Thyroid gland (tissue), 4 donors: Measurements from ENCODE around the gene OR52A1. TPM values are rescaled to one million over a fixed set of nuclear protein-coding genes. Genes with fewer than 3 reads are reported as not detected.

Experiments used
- DNase-seq, 2 donors: peaks; one replicate each; pipeline ENCODE4 v3.0.0-alpha.2; 2019
- H3K27ac ChIP-seq, 3 donors: fragments of 200-600 bp; sonication (generic); 1 replicate in 2 of 3; 2 replicates in 1 of 3; pipeline ENCODE4 v1.5.1; 2016 to 2019; ENCODE audit warnings: mild to moderate bottlenecking in 1 of 3, moderate library complexity in 1 of 3
- H3K27me3 ChIP-seq: fragments of 200-600 bp; sonication (generic); one replicate; pipeline ENCODE4 v1.5.1; 2019
- H3K36me3 ChIP-seq, 2 donors: fragments of 200-600 bp; sonication (generic); one replicate each; pipeline ENCODE4 v1.5.1; 2016 to 2019
- H3K4me1 ChIP-seq, 2 donors: fragments of 200-600 bp; sonication (generic); one replicate each; pipeline ENCODE4 v1.5.1; 2017 to 2019
- H3K4me3 ChIP-seq, 3 donors: fragments of 200-600 bp; sonication (generic); replicated peaks in 1 of 3; 1 replicate in 2 of 3; 2 replicates in 1 of 3; pipeline ENCODE4 v1.5.1; 2016; ENCODE audit warnings: mild to moderate bottlenecking in 1 of 3
- H3K9me3 ChIP-seq: fragments of 200-600 bp; sonication (generic); one replicate; pipeline ENCODE4 v1.5.1; 2017
- CTCF ChIP-seq, 6 experiments: fragments of 200-600 bp in 3 of 6; fragments of 450-650 bp in 3 of 6; sonication (generic) in 3 of 6; IDR thresholded peaks; one replicate each; pipeline ENCODE4 v1.5.1; 2016 to 2019; ENCODE audit warnings: antibody characterized with exemption in 6 of 6, mild to moderate bottlenecking in 2 of 6, inconsistent platforms in 1 of 6, moderate library complexity in 1 of 6
- POLR2A ChIP-seq, 2 donors: fragments of 450-650 bp; IDR thresholded peaks; one replicate each; pipeline ENCODE4 v1.6.1; 2017; ENCODE audit warnings: antibody characterized with exemption in 2 of 2, mild to moderate bottlenecking in 2 of 2, moderate library complexity in 1 of 2
- WGBS, 2 donors: methylation state at CpG; one replicate each; pipeline ENCODE4 v1.1.5; 2017; 5-methylcytosine and 5-hydroxymethylcytosine counted together
- intact Hi-C: fragments of 100-400 bp; cut with DNase I; formaldehyde crosslinking; loops from one replicate; pipeline ENCODE4 v1.15.1; 2023
- total RNA-seq, 4 donors: library from RNA; depleted of rRNA; stranded (reverse); fragments of >200 nt; gene quantifications; one replicate each; pipeline ENCODE4 v1.2.3, GENCODE V29; 2016

Gene OR52A1
- total RNA-seq, 4 donors from 2014 or later = not detected

- no peak overlapping the region for H3K4me3 ChIP-seq
- TF ChIP-seq POLR2A (IDR thresholded peaks at IDR 0.05) (no peak), CTCF (IDR thresholded peaks at IDR 0.05) (no peak)
- H3K27ac ChIP-seq = no peak overlapping the region
- H3K27me3 ChIP-seq = no peaks in the 10 kb centered on the region
- DNase-seq = no peak
- no peaks in the 10 kb centered on the region for H3K9me3 ChIP-seq
- intact Hi-C loops = no loop called here
- H3K36me3 ChIP-seq = no peaks in the 10 kb centered on the region
- 43 to 52% methylated on average over 3 of the region's 3 CpGs for WGBS, 2 donors
- no peaks in the 10 kb centered on the region for H3K4me1 ChIP-seq
These were observed 42.2 kb upstream of the OR52A1 start for GRCh38 chr11:5196731-5197130.

- Histone ChIP-seq H3K27me3 (no peaks in the 10 kb centered on the region), H3K36me3 (no peaks in the 10 kb centered on the region), H3K4me1 (no peaks in the 10 kb centered on the region), H3K4me3 (no peak overlapping the region), H3K9me3 (no peaks in the 10 kb centered on the region), H3K27ac (no peak overlapping the region)
- DNase-seq = no peak
- intact Hi-C loops = no loop called here
- TF ChIP-seq POLR2A (IDR thresholded peaks at IDR 0.05) (no peak), CTCF (IDR thresholded peaks at IDR 0.05) (no peak)
- WGBS, 2 donors = 74% methylated on average over 5 of the region's 5 CpGs
These were observed 41.5 kb upstream of the OR52A1 start for GRCh38 chr11:5196067-5196466.

DNA sequence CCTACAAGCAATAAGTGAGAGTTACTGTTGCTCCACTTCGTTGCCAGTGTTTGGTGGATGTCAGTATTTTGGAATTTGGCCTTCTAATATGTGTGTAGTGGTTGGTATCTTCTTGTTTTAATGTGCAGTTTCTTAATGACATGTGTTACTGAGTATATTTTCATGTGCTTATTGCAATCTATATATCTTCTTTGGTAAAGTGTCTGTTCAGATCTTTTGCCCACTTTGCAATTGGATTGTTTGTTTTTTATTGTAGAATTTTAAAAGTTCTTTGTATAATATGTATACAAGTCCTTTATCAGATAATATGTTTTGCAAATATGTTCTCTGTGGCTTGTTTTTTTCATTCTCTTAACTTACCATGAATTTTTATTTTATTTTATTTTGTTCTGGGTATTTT lies 38.2 kb upstream of the OR52A1 start:
- Histone ChIP-seq H3K27me3 (no peaks in the 10 kb centered on the region), H3K4me3 (no peak overlapping the region), H3K4me1 (no peaks in the 10 kb centered on the region), H3K36me3 (no peaks in the 10 kb centered on the region), H3K9me3 (no peaks in the 10 kb centered on the region), H3K27ac (no peak overlapping the region)
- no peak for TF ChIP-seq POLR2A (IDR thresholded peaks at IDR 0.05)
- TF ChIP-seq CTCF (IDR thresholded peaks at IDR 0.05) = no peak
- 0% methylated on average over 1 of the region's 1 CpG for WGBS, 2 donors
- intact Hi-C loops = no loop called here
- no peak for DNase-seq

DNA sequence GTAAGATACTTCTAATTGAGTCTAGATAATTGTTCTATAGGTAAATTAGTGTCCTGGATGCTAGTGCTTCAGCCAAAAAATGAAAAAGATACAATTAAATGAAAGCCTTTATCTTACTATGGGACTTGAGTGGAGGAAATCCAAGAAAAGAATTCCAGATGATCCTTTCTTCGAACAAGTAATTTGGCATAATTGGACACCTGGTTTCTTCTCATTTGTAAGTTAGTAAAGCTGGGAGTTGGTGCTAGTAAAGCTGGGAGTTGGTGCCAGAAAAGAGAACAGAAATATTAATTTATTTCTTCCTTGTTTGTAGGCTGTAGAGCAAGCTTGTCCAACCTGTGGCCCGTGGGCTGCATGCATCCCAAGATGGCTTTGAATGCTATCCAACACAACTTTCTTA lies 33.6 kb upstream of the OR52A1 start:
- no peaks in the 10 kb centered on the region for H3K9me3 ChIP-seq
- TF ChIP-seq POLR2A (IDR thresholded peaks at IDR 0.05) = no peak
- no peak for TF ChIP-seq CTCF (IDR thresholded peaks at IDR 0.05)
- no peaks in the 10 kb centered on the region for H3K36me3 ChIP-seq
- no peak for DNase-seq
- no peaks in the 10 kb centered on the region for H3K27me3 ChIP-seq
- H3K4me3 ChIP-seq = no peak overlapping the region
- intact Hi-C loops = no loop called here
- no peaks in the 10 kb centered on the region for H3K4me1 ChIP-seq
- no peak overlapping the region for H3K27ac ChIP-seq
- 82 to 88% methylated on average over 2 of the region's 2 CpGs for WGBS, 2 donors

DNA sequence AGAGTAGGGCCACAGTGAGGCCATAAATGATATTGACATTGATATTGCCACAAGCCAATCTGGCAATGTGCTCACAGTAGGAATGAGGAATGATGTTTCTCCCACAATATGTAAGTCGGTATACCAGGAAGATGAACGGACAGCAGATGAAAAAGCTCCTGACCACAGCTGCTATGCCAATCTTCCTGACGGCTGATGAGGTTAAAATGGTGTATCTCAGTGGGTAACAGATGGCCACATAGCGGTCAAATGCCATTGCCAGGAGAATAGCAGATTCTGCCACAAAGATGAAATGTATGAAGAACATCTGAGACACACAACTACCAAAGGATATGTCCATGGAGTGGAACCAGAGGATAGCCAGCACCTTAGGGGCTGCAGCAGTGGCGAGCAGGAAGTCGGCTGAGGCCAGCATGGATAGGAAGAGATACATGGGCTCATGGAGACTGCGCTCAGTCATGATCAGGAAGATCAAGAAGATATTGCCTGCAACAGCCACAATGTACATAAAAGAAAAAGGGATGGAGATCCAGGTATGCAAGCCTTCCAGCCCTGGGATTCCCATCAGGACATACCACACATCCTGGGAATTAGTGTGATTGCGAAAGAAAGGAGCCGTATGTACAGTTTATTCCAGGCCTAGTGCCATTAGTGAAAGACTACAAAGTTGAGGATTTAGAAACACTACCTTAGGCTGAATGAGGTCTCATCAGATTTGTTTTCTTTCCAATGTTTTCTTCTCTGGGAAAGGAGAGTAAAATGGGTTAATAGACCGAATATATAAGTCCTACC lies 23.7 kb upstream of the OR52A1 start:
- DNase-seq = no peak
- H3K9me3 ChIP-seq = no peaks in the 10 kb centered on the region
- no peak overlapping the region for H3K27ac ChIP-seq
- intact Hi-C loops = no loop called here
- TF ChIP-seq POLR2A (IDR thresholded peaks at IDR 0.05) = no peak
- TF ChIP-seq CTCF (IDR thresholded peaks at IDR 0.05) = no peak
- no peak overlapping the region for H3K4me3 ChIP-seq
- H3K27me3 ChIP-seq = no peaks in the 10 kb centered on the region
- no peaks in the 10 kb centered on the region for H3K36me3 ChIP-seq
- 82 to 89% methylated on average over 10 of the region's 10 CpGs for WGBS, 2 donors
- no peaks in the 10 kb centered on the region for H3K4me1 ChIP-seq
